Measurements from ENCODE around the gene AP5S1. TPM values are rescaled to one million over a fixed set of nuclear protein-coding genes. Genes with fewer than 3 reads are reported as not detected.
A peak's percentile ranks its signal among the peaks of the same experiment; 100 is the strongest.
"Not testable (repeated sequence)": the region's sequence is repeated elsewhere in the genome, so short reads cannot be mapped to it uniquely, and the experiment has no call there.

AP5S1 gene, protein sequence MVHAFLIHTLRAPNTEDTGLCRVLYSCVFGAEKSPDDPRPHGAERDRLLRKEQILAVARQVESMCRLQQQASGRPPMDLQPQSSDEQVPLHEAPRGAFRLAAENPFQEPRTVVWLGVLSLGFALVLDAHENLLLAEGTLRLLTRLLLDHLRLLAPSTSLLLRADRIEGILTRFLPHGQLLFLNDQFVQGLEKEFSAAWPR
- 5.5 TPM for total RNA-seq

DNA sequence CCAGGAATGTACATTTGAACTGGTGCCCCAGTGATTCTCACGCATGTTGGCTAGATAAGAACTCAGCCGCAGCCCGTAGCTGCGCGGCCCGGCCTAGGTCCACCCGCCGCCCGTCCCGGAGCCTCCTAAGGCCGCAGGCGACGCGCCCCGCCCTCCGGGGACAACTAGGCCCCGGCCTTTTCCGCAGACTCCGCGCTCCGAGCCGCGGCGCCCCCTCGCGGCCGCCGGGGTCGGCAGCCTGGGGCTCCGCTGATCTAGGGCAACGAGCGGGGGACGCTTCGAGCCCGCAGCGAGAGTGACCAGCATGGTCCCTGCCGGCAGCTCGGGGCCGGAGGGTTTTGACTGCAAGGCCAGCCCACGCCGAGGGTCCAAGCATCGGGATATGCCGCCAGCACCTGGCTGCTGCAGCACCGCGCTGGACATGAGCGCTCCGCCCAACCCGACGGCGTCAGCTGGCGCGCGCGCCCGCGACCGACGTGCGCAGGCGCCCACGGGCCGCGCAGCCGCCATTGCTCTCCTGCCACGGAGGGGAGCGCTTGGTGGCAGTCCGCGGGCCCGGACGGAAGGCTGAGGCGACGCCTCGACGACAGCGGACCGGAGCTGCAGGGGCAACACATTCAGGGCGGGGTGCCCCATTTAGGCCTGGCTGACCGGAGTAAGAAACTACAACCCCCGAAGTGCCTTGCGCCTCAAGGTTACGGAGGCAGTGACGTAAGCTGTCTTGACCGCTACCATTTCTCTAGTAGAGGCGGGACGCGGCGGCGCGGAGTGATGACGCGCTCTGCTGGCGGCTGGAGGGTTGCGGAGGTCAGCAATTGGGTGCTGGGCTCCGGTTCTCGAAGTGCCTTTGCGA is at the start of gene AP5S1:
Gene AP5S1 (plus strand): TSS at position 500 of the 853 bp plus-strand sequence. CDS start 1,571 bp downstream, outside the sequence.
- peak; percentile 92 for DNase-seq

DNA sequence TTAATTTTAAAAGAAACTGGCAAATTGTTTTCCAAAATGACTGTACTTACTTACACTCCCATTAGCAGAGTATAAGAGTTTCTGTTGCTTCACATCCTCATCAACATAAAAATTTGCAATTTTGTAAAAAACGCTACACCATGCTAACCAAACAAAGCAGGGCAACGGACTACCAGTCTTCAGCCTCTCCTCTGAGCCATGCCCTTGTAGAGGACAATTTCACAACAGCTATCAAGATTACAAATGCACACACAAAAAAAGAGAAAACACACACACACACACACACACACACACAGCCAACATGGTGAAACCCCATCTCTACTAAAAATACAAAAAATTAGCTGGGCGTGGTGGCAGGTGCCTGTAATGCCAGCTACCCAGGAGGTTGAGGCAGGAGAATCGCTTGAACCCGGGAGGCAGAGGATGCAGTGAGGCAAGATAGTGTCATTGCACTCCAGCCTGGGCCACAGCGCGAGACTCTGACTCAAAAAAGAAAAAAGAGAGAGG is 48.7 kb upstream of the AP5S1 start:
- no peak for DNase-seq

DNA sequence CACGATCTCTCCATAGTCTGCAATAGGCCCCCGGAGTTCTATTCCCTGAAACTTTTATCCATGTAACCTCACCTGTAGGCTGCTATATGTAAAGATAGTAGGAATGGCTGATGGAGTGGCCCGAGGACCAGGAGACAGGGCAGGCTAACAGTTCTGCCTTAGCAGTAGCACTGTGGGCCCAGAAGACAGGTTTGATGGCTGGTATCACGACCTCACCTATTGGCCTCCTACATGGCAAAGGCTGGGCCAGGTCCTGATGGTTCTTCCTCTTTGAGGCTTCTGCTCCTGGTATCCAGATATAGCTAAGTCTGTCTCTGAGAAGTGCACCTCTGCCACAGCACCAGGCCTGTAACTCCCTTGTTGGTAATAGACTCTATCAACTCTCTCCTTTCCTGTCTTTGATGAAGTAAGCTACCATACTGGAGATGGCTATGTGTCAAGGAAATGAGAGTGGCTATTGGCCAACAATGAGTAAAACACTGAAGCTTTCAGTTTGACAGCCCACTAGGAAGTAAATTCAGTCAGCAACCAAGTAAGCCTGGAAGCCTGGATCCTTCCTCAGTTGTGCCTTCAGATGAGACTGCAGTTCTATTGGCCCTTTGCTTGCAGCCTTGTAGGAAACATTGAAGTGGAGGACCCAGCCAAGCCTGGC is 44.8 kb upstream of the AP5S1 start:
- no peak for DNase-seq

DNA sequence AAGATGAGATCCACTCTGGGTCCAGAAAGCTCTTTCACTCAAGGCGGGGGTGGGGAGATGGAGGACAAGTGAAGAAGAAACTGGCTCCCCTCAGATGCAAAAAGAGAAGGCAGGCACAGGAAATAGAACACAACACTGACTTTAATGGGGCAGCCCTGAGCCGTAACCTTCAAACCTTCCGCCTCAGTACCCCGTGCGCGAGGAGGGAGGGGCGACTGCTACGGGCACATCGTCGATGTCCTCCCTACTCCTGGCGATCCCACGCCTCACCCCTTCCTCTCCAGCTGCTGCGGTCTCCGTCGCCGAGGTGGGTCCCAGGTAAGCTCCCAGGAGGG is 43.0 kb upstream of the AP5S1 start:
- no peak for DNase-seq

DNA sequence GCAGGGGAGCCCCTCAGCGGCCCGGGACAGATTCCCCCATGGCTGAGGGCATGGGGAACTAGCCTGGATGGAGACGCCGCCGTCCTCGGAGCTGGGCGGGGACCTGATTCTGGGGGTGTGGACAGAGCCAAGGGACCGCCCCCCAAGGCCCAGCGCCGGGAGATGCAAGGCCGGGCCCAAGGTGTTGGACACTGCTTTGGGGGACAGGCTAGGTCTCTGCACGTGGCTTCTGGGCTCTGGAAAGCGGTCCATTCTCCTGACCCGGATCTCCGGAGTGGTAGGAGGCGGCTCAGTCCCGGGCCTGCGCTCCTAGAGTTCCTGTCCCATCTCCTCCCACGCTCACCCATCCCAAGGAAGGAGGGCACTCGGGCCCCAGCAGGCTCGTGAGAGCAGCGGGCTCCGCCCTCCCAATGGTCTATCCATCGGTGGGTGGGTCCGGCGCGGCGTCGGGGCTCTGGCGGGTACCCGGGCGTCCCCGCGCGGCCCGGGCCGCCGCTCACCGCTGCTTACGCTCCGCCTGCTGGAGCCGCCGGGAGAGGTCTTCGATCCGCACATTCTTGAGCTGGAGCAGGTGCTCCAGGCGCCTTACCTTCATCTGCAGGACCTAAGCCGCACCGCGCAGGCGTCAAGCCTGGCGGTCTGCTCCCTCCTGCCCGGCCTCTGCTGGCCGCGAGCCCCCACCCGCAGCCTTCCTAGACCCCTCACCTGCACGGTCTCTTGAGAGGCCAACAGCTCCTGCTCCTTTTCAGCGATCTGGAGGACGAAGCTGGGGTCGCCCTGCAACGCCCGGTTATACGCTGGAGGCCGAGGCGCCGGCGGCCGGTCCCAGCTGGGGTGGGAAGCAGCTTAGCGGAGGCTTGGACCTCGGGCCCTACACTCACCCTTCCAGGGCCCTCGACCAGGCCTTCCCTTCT is 42.4 kb upstream of the AP5S1 start:
- DNase-seq, result no peak

DNA sequence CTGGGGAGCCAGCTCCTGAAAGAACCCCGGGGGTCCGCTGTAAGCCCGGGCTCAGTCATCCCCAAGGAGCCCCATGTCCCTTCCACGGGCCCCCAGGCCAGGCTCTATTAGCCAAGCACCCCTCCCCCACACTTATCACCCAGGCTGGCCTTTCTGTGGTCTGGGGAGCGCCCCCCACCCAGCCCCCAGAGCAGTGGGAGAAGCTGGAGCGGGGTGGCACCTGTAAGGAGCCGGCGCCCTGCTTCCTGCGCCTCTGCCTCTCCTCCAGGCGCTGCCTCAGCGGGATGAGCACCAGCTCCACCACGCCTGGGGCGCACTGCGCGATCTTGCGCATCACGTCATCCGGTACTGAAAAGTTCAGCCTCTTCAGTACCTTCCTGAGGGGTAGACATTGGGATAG is 41.4 kb upstream of the AP5S1 start:
- peak; percentile 51 for DNase-seq

DNA sequence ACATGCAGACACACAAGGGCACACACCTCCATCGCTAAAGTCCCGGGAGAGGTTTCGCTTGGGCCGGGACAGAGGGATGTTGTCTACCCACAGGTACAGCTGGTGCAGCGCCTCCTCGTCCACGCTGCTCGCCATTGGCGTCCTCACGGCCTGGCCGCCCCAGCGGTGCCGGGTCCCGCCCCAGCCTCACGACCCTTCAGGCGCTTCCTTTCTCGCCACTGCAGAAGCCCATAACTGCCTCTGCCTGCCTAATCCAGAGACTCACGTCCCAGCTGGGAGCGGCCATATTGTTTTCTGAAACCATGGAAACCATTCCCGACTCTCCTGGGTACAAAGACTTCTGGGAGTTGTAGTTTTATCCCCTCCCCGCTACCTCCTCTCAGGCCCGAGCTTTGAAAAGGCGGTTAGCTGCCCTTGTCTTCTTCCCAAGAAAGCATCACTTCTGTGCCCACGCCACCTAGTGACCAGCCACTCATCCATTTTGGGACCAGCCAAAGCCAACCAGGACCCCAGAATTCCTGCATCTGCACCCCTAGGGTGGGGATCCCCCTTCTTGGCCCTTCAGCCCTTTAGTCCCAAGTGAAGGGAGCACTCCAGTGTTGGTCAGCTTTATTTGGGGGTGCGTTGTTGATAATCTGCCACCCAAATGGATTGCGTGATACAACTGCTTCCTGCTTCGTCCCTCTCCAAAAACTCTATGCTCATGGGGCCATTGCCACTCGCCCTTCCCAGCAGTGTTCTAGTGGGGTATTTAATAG is 39.0 kb upstream of the AP5S1 start, which contains the start of gene SPEF1:
Gene SPEF1 (minus strand): TSS at position 296 of the 758 bp plus-strand sequence. CDS start 161 bp downstream, at position 135.
- peak; percentile 69 for DNase-seq

DNA sequence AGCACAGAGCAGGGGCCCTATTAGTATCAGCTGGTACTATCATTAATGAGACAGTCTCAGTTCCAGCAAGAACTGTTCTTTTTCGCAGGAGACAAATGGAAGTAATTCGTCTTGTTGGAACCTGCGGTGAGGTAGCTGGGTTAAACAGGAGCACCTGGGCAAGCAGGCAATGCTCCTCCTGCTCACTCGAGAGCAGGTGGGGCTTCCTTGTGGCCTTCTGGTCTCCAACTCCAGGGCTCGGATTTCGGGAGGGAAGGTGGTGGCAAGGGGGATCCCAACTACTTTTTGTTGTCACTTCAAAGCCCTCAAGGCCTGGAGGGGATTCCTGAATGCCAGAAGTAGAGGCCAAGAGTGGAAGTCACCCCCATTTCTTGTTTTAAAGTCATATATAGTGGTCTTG is 37.8 kb upstream of the AP5S1 start:
- DNase-seq, result no peak

DNA sequence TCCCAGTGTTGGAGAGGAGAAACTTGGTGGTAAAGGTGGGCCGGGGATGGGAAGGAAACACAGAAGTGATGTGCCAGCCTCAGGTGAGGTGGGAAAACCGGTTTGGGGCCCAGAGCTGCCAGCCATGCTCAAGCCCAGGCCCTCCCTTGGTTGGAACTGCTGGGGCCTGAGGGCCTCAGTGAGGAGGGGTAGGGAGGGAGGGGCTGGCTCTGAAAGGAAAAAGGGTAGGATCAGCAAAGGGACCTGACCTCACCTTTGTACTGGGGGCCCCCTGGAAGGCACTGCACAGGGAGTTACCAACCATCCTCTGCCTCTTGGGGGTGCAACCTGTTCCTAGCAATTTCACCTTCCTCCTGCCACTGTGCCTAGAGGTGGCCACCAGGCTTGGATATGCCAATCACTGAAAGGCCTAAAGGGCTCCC is 37.3 kb upstream of the AP5S1 start:
- DNase-seq, result no peak

DNA sequence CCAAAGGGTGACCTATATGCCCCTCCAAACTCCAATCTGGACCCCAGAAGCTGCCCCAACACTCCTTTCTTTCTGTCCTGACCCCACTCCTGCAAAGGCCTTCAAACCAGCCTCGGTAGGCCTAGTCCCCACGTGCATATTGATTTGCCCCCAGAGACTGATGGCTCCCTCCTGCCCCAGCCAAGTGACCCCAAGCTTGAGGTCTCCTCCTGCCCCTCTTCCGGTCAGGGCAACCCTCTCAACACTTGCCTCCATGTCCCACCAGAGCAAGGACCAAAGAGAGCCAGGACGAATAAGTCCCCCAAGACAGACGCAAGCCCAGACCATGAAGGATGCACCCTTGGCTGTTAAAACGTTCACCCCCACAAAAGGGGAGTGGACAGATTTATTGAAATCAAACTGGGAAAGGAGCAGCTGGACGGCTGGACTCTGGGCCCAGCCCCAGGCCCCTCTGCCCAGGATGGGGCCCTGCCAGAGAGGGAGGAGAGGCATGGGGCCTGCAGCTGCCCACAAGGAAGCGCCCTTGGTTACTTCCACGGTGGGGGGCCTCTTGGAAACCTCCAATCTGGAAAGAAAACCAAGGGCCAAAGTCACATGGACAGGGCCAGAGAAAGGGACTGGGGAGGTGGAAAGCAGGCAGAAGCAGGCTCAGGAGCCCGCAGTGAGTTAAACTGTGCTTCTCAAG is 36.7 kb upstream of the AP5S1 start:
- DNase-seq, result no peak

DNA sequence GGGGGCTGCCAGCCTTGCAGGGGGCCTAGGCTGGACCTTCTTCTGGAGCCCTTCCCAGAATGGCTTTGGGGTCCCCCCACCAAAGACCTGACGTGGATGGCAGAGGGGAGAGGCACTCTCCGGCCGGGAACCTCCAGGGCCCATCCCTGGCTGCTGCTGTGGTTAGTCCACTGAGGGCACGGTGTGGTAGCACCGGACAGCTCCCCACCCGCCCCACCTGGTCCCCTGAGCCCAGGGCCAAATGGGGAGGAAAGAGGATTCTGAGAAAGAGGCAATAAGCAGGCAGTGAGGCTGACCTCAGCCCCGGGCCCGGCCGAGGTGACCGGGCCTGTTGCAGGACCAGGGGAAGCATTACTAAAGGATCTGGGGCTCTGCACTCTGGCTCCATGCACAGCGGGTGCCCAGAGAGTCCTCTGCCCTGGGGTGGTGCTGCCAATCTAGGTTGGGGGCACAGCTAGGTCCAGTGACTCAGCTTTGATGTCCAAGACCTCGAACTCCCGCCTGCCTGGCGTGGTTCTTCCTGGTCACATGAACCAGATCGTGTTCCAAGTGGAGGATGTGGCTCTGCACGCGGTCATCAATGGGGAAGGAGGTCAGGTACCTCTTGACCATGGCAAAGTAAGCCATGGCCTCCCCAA is 36.0 kb upstream of the AP5S1 start:
- no peak for DNase-seq

DNA sequence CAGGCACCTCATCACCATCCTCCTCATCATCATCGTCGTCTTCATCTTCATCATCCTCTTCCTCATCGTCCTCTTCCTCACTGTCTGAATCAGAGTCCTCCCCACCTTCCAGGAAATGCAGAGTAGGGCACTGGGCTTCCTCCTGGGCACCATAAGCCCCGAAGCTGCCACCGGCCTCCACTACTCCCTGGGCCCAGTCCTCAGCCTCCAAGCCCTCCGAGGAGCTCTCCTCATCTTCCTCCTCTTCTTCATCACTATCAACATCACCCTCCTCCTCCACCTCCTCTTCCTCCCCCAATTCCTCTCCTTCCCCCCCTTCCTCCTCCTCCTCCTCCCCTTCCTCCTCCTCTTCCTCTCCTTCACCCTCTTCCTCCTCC is 35.5 kb upstream of the AP5S1 start:
- DNase-seq, result no peak

DNA sequence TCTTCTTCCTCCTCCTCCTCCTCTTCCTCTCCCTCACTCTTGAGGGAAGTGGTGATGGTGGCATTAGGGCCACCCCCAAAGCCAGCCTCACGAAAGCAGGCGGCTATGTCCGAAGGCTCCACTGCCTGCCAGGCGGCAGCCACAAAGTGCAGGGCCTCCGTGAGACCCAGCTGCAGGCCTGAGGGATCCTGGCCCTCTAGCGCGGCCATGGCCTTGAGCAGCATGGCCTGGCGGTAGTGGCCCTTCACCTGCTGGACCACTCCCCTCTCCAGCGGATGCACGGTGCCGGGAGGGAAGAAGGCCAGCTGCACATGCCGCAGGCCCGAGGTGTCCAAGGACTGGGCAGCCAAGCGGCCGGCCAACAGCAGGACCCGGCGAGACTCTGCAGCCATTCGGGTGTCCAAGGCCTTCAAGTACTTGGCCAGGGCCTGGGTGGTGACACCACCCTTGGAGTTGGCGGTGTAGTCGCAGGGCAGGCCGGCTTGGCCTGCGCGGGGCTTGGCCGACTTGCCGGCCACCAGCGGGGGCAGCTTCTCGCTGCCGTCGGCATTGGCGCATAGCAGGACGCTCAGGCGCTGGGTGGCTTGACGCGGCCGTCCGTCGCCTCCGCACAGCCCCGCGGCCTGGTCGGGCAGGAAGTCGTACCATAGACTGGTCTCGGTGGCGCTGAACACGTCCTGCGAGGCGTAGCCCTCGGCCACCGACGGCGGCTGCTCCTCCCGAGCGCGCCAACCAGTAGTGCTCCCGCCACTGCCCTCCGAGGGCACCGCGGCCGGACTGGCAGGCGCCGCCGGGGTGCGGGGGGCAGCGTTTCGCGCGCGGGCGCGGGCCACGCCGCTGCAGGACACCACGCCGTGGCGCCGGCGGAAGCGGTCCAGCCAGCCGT is 34.9 kb upstream of the AP5S1 start:
- DNase-seq, result no peak

DNA sequence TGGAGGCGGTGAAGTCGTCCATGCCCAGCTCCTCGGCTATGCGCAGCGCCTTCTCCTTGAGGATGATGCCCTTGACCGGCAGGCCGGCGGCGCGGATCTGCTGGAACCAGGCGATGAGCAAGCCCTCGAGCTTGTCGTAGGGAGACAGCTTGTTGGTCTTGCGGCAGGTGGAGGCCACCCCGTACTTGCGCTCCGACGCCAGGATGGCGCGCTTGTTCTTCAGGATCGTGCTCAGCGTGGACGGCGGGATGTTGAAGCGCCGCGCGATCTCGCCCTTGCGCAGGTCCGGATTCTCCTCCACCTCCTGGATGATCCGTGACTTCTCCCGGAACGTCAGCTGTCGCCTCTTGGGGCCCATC is 34.2 kb upstream of the AP5S1 start:
- DNase-seq, result no peak

DNA sequence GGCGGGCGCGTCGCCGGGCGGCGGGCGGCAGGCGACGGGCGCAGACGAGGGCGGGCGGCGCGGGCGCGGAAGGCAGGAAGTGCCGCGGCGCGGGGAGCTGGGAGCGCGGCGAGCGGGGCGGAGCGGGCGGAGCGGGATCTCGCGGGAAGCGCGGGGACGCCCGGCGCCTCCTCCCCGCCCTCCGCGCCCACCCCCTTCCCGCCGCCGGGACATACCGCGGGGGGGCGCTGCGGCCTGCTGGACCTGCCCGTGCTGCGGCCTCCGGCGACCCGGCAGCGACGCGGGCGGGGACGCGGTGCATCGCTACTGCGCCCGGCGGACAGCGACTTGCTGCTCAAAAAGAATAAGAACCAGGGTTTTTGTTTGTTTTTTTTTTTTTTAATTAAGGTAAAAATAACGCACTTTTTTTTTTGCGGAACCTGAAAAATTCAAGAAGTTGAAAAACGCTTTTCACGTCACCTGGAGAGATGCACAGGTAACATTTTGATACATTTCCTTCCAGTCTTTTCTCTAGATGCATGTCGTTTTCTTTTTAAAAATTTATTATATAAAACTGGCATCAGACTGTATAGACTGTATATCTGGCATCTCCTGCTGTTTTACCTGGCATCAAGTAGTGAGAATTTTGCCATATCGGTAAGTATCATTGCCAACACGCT is 33.6 kb upstream of the AP5S1 start, which contains the start of gene CENPB:
Gene CENPB (minus strand): TSS at position 76 of the 659 bp plus-strand sequence. CDS start 257 bp downstream, outside the sequence.
- peak; percentile 81 for DNase-seq

DNA sequence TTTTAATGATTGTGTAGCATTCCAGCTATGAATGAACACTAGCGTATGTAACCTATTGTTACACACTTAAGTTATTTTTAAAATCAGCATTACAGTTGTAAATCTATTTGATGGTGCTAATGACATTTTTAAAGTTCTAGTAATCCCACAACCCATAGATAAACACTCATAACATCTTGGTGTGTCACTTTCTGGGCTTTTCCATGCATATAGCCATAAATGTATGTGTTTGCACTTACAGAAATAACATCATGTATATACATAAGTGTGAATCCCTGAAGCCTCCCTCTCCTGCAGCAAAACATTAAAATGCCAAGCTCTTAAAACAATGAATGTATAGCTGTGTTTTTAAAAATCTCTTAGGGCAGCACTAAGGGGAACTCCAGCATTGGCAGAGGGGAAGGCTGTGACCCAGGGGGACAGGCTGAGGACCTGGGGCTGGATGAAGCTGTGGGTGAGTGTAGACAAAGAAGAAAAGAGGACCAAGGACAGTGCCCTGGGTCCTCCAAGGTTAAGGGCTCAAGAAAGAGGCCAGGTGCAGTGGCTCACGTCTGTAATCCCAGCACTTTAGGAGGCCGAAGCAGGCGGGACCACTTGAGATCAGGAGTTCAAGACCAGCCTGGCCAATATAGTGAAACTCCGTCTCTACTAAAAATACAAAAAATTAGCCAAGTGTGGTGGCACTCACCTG is 32.9 kb upstream of the AP5S1 start:
- DNase-seq, result no peak

DNA sequence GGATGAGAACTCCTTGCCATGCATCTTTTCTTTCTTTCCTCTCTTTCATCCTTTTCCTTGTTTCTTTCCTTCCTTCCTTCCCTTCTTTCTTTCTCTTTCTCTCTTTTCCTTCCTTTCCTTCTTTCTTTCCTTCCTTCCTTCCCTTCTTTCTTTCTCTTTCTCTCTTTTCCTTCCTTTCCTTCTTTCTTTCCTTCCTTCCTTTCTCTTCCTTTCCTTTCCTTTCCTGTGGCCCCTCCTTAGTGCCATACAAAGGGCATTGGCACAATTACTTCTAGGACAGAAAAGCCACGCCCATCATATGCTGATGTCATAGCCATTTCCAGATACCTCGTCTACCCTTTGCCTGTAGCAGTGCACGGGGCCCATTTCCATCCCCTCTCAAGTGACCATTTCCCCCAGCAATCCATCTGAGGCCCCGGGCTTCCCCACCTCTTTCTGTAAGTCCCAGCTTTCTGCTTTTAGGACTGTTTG is 31.6 kb upstream of the AP5S1 start:
- DNase-seq, result no peak

DNA sequence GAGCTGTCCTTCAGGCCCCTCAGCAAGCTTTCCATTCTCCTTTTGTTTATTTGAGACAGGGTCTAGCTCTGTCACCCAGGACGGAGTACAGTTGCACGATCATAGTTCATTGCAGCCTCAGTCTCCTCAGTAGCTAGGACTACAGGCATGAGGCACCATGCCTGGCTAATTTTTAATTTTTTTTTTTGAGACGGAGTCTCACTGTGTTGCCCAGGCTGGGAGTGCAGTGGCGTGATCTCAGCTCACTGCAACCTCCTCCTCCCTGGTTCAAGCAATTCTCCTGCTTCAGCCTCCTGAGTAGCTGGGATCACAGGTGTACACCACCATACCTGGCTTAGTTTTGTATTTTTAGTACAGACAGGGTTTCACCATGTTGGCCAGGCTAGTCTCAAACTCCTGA is 31.1 kb upstream of the AP5S1 start:
- DNase-seq, result not testable (repeated sequence)

Data from occipital lobe (tissue), 2 donors.